SK-N-SH treated with all-trans-retinoic acid at 6 μM for 48 hours (cell line): ENCODE results near the gene SMYD3.

Experiments
- ATAC-seq: fragments of 200-7000 bp; cut with Tn5 transposase; 3 replicates; pipeline ENCODE4 v1.9.1; 2020; ENCODE audit warnings: mild to moderate bottlenecking, moderate library complexity
- ARNTL ChIP-seq: fragments of 450-650 bp; formaldehyde crosslinking; IDR thresholded peaks from 2 replicates; pipeline ENCODE4 v1.5.0; 2020; ENCODE audit warnings: low read depth, mild to moderate bottlenecking, moderate library complexity, borderline replicate concordance
- BACH2 ChIP-seq: fragments of 250-450 bp; sonication (Bioruptor Pico); IDR thresholded peaks from 2 replicates; pipeline ENCODE4 v1.9.0; 2021; ENCODE audit warnings: mild to moderate bottlenecking, borderline replicate concordance
- CREB5 ChIP-seq: fragments of 250-450 bp; sonication (Bioruptor Pico); IDR thresholded peaks from 2 replicates; pipeline ENCODE4 v1.5.1; 2020; ENCODE audit warnings: low read depth, mild to moderate bottlenecking, moderate library complexity
- CSDC2 ChIP-seq: fragments of 250-450 bp; sonication (Bioruptor Pico); IDR thresholded peaks from 2 replicates; pipeline ENCODE4 v1.5.0; 2020; ENCODE audit warnings: mild to moderate bottlenecking, moderate library complexity
- CSRNP3 ChIP-seq: fragments of 250-450 bp; sonication (Bioruptor Pico); IDR thresholded peaks from 2 replicates; pipeline ENCODE4 v1.5.1; 2021; ENCODE audit warnings: mild to moderate bottlenecking, moderate library complexity
- GLIS3 ChIP-seq: fragments of 250-450 bp; sonication (Bioruptor Pico); IDR thresholded peaks from 2 replicates; pipeline ENCODE4 v1.5.0; 2020; ENCODE audit warnings: mild to moderate bottlenecking, moderate library complexity
- ISL1 ChIP-seq: fragments of 250-450 bp; sonication (Bioruptor Pico); IDR thresholded peaks from 2 replicates; pipeline ENCODE4 v2.1.2; 2022; ENCODE audit warnings: mild to moderate bottlenecking, moderate library complexity
- PATZ1 ChIP-seq: fragments of 250-450 bp; sonication (Bioruptor Pico); IDR thresholded peaks from 2 replicates; pipeline ENCODE4 v1.8.0; 2020; ENCODE audit warnings: mild to moderate bottlenecking, moderate library complexity, borderline replicate concordance
- PPARA ChIP-seq: fragments of 250-450 bp; sonication (Bioruptor Pico); IDR thresholded peaks from 2 replicates; pipeline ENCODE4 v1.5.0; 2020; ENCODE audit warnings: mild to moderate bottlenecking, borderline replicate concordance
- SNAI2 ChIP-seq: fragments of 250-450 bp; sonication (Bioruptor Pico); IDR thresholded peaks from 2 replicates; pipeline ENCODE4 v1.5.0; 2020; ENCODE audit warnings: mild to moderate bottlenecking, moderate library complexity
- TCF4 ChIP-seq: fragments of 250-450 bp; sonication (Bioruptor Pico); IDR thresholded peaks from 2 replicates; pipeline ENCODE4 v1.8.0; 2021; ENCODE audit warnings: mild to moderate bottlenecking, moderate library complexity, borderline replicate concordance
- TOX ChIP-seq: fragments of 250-450 bp; sonication (Bioruptor Pico); IDR thresholded peaks from 2 replicates; pipeline ENCODE4 v1.8.0; 2021; ENCODE audit warnings: mild to moderate bottlenecking, moderate library complexity, borderline replicate concordance
- ZC3H10 ChIP-seq: fragments of 250-450 bp; sonication (Bioruptor Pico); IDR thresholded peaks from 2 replicates; pipeline ENCODE4 v1.5.1; 2021; ENCODE audit warnings: mild to moderate bottlenecking, moderate library complexity
- ZFP30 ChIP-seq: fragments of 450-650 bp; formaldehyde crosslinking; IDR thresholded peaks from 2 replicates; pipeline ENCODE4 v1.5.0; 2022; ENCODE audit warnings: mild to moderate bottlenecking, moderate library complexity
- ZNF565 ChIP-seq: fragments of 450-650 bp; formaldehyde crosslinking; conservative IDR thresholded peaks from 2 replicates; pipeline ENCODE4 v1.5.0; 2020; ENCODE audit warnings: low read depth, mild to moderate bottlenecking, moderate library complexity
- ZNF70 ChIP-seq: fragments of 450-650 bp; formaldehyde crosslinking; IDR thresholded peaks from 2 replicates; pipeline ENCODE4 v1.5.0; 2020; ENCODE audit warnings: mild to moderate bottlenecking, moderate library complexity
- ZNF8 ChIP-seq: fragments of 450-650 bp; formaldehyde crosslinking; IDR thresholded peaks from 2 replicates; pipeline ENCODE4 v1.5.0; 2020; ENCODE audit warnings: mild to moderate bottlenecking, moderate library complexity

Gene SMYD3

GRCh38 chr1:245810181-245810769 lies 696.8 kb downstream of the SMYD3 start (continued):
- TF ChIP-seq CSRNP3 (CRISPR knock-in tag) (no peak), ZFP30 (no peak), PPARA (CRISPR knock-in tag) (no peak), BACH2 (CRISPR knock-in tag) (no peak), SNAI2 (CRISPR knock-in tag) (no peak), ZC3H10 (CRISPR knock-in tag) (no peak)
- TF ChIP-seq, all 23 proteins: peak for 0

GRCh38 chr1:245809361-245809760 lies 697.7 kb downstream of the SMYD3 start:
- TF ChIP-seq CSRNP3 (CRISPR knock-in tag) (no peak), SNAI2 (CRISPR knock-in tag) (no peak), CSDC2 (no peak), TCF4 (CRISPR knock-in tag) (no peak), ZNF8 (CRISPR knock-in tag) (no peak), CREB5 (CRISPR knock-in tag) (no peak)
- no peak for ATAC-seq

GRCh38 chr1:245807954-245808719 lies 698.9 kb downstream of the SMYD3 start:
- TF ChIP-seq ZNF70 (no peak), TOX (CRISPR knock-in tag) (no peak), ZNF8 (CRISPR knock-in tag) (no peak), PATZ1 (CRISPR knock-in tag) (no peak), TCF4 (CRISPR knock-in tag) (0 out of 2 replicates have a peak, but pooled peaks have one; percentile 21)
- TF ChIP-seq, all 23 proteins: peak for 1
- no peak; the same call in 2 of the 3 replicates for ATAC-seq

GRCh38 chr1:245807306-245807705 lies 699.8 kb downstream of the SMYD3 start:
- no peak for ATAC-seq
- TF ChIP-seq ZNF8 (CRISPR knock-in tag) = no peak
- TF ChIP-seq PATZ1 (CRISPR knock-in tag) = no peak
- TF ChIP-seq CREB5 (CRISPR knock-in tag) = no peak
- no peak for TF ChIP-seq SNAI2 (CRISPR knock-in tag)
- no peak for TF ChIP-seq CSRNP3 (CRISPR knock-in tag)
- no peak for TF ChIP-seq ISL1
- no peak for TF ChIP-seq TCF4 (CRISPR knock-in tag)
- TF ChIP-seq ZFP30 = no peak
- no peak for TF ChIP-seq ARNTL
- no peak for TF ChIP-seq GLIS3 (CRISPR knock-in tag)
- no peak for TF ChIP-seq TOX (CRISPR knock-in tag)
- TF ChIP-seq ZNF565 (CRISPR knock-in tag) = no peak
- TF ChIP-seq ZNF70 = no peak
- no peak for TF ChIP-seq CSDC2
